GM18861 (cell line): ENCODE results near the gene DLGAP1.

Experiments
- ATAC-seq: cut with Tn5 transposase; IDR thresholded peaks from one replicate; pipeline ENCODE4 v1.9.1; 2021; ENCODE audit not compliant: unreplicated experiment

Gene DLGAP1

DNA sequence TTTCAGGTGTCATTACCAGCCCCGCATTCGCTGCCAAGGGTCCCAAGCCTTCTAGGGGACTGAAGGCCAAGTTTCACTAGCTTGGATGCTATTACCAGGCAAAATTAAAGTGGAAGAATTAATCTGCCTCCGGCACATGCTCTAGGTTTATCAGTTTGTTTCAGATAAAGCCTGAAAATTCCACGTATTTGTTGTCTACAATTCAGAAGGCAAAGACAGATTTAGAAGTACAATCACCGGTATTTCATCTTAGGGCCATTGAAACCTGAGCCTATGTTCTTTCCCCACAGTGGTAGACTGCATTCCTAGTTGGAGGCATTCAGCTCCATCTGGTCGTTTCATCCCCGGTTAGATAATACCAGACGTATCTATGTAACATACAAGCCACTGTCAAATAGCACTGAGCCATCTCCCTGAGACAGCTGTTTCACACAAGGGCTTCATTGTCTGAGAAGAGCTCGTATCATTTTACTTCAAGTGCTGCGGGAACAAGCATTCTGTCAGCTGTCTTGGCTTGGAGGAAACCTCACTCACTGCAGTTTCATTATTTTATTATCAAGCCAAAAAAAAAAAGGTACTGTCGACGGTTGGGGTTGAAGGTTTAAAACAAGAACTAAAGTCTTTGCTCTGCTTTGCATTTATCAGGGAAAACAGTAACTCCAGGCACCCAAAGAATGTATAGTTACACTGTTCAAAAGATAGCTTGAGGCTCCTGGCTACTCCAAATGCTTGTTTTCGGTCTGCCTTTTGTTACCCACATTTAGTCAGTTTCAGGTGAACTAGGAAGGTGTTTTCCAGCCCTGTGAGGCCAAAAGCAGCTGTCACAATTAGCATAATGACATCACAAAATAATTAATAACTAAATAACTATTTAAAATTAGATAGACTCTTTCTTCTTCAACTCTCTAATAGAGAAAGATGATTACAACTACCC, 928.4 kb downstream of the DLGAP1 start:
- peak; percentile 58 for ATAC-seq

DNA sequence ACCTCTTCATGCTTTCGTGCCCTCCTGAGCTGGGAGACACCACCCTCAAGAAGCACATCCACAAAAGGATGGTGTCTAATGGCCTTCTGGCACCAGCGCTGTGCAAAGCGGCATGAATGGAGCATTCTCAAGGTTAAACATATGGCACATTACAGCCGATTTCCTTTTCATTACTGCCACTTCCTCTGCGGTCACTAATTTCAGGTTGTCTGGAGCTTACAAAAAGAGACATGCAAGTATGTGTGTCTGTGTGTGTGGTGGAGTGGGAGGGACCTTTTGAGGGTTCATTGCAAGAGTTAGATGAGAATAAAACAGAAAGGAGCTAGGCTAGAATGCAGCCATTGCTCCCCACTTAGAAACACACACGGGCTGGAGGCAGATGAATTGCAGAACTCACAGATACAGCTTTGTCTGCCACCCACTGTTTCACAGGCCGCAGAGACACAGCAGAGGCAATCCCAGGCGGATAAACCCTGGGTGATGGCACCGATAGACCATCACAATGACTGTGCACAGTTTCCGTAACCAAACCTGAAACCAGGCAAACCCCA, 929.2 kb downstream of the DLGAP1 start:
- ATAC-seq = peak; percentile 59

DNA sequence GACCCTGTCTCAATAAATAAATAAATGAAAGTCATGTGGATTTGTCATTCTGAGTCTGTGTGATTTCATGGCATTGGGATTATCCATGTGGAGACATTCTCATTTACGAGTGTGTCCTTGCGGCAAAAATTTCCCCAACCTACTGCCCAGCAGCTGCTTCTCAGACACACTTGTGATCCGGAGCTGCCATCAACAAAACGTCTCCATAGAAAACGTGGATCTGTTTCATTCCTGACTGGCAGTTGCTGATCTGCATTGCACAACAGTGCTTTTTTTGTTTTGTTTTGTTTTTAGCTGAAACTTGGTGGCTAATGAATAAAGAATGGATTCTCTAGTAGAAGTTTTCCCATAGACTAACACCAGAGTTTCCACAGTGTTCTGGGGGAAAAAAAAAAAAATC, 930.4 kb downstream of the DLGAP1 start:
- ATAC-seq = no peak

DNA sequence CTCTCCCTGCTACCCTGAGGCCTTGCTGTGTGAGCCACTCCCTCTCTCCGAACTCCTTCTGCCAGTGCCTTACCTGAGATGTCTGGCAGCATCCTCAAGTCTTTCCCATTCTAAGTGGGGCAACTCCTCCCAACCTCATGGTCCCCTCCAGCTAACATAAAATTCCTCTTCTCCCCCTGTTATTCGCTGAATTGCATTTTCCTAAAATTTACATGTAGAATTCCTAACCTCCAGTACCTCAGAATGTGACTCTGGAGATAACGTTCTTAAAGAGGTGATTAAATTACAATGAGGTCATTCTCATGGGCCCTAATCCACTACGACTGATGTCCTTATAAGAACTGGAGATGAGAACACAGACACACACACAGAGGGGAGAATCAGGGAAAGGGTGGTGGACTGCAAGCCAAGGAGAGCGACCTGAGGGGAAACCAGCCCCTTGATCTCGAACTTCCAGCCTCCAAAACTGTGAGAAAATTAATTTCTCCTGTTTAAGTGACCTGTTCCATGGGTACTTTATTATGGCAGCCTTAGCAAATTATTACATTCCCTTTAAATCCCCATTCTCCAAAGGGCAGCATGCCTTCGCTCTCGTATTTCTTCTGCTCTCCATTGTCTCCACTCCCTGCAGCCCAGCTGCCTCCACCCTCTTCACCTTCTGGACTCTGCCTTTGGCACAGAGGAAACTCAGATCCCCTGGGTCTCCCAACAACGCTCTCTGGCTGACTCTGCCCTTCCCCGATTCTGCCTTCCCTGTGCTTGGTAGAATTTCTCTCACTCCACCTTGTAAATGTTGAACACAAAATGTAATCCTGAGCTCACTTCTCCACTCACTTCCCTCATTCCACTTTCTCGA, 934.6 kb downstream of the DLGAP1 start:
- ATAC-seq = no peak

DNA sequence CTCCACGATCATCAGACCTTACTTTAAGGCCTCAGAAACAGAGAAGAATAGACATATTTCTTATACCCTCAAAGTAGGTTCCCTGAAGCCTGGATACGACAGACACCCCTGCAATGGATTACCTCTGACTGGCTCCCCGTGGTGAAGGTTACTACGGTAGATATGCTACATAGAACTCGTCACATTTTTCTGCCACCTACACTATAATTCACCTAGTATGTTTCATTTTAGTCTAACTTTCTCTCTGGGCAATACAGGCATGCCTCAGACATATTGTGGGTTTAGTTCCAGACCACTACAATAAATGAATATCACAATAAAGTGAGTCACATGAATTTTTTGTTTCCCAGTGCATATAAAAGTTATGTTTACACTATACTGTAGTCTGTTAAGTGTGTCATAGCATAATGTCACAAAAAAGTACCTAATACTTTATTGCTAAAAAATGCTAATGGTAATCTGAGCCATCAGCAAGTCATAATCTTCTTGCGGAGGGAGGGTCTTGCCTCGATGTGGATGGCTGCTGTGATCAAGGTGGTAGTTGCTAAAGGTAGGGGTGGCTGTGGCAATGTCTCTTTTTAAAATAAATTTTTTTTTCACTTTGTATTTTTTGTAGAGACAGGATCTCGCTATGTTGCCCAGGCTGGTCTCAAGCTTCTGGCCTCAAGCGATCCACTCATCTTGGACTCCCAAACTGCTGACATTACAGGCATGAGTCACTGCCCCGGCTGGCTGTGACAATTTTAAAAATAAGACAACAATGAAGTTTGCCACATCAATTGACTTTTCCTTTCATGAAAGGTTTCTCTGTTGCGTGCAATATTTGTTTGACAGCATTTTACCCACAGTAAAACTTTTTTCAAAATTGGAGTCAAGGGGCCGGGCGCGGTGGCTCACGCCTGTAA, 940.5 kb downstream of the DLGAP1 start:
- ATAC-seq = no peak

DNA sequence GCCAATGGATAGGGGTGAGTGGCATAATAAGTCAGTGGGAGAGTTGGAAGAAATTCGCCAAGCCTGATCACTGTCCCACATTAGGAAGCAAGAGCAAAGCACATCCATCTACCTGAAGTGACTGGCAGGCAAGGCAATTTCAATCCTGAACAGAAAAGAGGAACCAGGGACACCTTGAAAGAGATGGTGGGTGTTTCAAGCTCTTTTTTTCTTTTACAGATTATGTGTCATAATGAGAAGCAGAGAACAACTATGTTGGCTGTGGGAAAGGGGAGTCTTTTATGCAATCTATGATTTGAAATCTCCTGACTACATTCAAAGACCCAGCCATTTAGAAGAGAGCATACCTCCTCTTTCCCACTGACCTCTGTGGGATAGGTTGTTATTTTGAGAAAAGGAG, 941.6 kb downstream of the DLGAP1 start:
- peak; percentile 59 for ATAC-seq

DNA sequence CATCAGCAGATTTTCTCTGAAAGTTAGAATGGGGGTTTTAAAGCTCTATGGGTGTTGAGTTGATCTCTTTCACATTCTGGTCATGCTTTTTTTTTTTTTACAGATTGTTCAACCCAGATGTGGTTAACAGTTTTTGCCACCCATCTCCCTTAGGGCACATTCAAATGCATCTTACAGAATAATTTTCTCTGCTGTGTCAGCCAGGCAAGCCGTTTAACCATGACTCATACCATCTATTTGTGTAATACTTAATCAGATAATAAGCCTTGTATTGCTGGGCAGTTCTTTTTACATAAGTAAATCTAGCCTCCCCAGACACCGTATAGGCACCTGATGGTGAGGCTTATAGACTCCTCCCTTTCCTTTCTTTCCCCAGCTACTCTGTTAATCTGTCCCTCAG, 943.1 kb downstream of the DLGAP1 start:
- no peak for ATAC-seq

DNA sequence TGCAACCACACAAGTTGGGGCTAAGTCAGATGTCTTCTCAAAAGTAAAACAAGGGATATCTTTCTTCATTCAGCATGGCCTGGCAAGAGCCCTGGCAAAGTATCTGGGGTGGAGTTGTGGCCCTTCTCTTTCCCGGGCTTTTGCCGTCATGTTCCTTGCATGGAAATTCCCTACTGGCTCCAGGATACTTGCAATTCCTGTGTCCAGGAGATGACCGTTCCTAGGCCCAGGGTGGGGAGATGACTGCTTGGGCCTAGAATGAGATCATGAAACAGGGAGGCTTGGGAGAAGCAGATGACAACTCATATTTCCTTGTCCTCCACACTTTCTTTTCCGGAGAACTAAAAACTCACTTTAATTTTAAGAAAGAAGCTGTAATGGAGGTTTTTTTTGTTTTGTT, 944.2 kb downstream of the DLGAP1 start:
- no peak for ATAC-seq

DNA sequence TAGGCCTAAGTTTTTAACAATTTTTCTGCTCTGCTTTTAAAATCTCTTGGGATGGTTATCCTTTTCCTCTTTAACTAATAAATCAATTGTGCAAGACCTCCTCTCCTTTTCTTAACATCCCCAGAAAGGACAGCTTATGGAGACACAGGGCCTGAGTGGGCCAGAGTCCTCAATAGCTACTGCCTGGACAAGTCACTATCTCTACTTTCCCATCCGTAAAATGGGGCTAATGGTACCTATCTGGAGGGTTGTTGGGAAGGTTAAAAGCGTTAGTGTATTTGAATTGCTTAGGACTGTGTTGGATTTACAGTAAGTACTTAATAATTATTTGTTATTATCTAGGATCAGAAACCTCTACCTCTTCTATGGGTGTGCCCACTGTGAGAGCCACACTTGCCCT, 945.1 kb downstream of the DLGAP1 start:
- no peak for ATAC-seq

DNA sequence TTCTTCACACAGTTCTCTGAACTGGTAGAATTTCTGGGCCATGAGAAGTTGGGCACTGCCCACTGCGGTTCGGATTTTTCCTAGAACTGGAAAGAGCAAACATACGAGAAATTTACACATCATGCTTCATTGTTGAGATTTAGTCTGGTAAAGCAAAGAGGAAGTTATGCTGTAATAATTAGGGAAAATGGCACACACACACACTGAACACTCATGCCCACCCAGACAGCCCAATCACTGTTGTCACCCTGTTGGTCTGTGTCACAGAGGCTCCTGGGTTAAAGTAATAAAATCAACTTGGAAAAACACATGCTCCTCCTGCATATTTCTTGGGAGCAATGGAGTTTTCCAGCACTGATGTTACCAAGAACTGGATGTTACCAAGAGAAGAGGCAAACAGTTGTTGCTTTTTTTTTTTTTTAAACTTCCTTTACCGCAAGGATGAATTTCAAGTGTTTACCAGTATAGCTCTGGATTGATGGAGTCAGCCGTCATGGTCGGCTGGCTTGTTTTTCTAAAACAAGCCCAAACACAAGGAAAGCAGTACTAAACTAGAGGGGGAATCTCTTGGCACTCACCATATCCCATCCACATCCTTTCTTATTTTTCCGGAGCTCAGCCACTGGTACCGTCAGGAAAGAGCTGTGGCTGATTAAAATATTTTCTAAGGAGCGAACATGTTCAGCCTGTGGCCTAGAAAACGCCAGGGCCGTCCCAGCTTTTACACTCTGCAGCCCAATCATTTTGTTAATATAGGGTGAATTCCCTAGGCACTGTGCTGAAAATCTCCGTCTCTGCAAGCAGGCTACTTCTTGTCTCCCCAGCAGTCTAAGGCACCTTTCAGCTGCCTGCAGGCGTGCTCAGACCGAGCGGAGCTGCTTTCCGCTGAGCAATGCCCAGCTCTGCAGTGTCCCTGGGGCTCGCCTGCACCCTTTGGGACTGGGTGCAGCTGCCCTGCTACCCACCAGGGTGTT, 946.2 kb downstream of the DLGAP1 start:
- ATAC-seq = no peak

DNA sequence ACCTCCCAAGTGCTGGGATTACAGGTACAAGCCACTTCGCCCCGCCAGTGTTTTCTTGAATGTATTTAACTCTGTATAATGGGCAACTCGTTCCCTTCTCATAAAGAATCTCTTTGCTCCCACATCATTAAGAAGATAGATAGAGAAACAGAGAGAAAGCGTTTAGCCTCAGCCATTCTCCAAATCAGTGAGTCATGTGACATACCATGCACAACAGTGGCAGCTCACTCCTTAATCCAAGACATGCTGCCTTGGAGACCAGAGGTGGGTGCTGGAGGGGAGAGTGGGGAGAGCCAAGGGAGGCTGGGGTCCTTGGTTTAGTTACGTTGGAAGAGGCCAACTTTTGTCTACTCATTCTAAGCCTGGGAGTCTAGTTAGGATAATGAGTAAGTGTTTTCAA, 950.5 kb downstream of the DLGAP1 start:
- no peak for ATAC-seq

DNA sequence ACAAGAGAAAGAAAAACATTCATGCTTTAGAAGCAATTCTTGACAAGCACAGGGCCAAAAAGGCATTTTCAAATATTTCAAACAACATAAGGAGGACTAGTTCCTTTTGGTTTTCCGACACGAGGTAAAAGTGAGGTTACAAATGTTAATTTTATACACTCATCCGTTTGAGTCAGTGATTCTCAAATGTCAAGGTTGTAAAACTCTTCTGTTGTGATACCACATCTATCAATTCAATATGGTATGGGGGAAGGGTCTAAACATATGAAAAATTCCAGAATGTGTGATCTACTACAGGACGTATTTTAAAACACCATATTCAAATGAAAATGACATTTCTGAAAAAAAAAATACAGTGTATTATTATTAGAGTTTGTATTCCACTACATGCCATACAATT, 952.5 kb downstream of the DLGAP1 start:
- ATAC-seq = no peak

DNA sequence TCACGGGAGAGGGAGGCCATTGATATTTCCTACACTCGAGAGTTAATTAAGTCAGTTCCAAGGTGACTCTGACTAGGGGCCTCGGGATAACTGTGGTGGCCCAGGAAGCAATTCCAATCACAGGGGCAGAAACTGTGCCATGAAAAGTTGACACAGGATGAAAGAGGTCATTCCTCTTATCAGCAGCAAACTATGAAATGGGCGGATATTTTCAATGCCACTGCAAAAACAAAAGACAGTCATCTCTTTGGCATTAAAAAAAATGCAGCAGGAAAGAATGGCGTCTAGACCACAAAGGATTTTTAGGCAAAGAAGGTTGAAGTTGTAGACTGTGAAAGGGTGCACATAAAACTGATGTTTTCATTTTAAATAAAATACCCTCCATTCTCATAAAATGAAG, 955.1 kb downstream of the DLGAP1 start:
- ATAC-seq = no peak

DNA sequence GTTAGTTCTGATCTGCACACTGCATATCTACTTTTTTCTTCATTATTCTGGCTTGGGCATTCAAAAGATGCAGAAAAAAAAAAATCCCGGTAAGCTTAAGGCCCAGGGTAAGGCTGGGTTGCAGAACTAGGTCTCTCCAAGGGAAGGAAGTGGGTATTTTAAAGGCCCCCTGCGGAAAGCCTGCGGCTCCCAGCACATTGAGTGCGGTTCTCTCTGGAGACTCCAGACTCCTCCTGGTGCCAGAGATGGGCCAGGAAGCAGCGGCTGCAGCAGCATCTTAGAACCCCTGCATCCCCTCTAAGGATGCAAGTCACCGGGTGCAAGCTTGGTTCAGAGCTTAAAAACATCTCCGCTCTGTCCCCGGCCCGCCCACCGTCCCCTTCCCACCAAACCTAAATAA, 955.6 kb downstream of the DLGAP1 start:
- ATAC-seq = no peak

DNA sequence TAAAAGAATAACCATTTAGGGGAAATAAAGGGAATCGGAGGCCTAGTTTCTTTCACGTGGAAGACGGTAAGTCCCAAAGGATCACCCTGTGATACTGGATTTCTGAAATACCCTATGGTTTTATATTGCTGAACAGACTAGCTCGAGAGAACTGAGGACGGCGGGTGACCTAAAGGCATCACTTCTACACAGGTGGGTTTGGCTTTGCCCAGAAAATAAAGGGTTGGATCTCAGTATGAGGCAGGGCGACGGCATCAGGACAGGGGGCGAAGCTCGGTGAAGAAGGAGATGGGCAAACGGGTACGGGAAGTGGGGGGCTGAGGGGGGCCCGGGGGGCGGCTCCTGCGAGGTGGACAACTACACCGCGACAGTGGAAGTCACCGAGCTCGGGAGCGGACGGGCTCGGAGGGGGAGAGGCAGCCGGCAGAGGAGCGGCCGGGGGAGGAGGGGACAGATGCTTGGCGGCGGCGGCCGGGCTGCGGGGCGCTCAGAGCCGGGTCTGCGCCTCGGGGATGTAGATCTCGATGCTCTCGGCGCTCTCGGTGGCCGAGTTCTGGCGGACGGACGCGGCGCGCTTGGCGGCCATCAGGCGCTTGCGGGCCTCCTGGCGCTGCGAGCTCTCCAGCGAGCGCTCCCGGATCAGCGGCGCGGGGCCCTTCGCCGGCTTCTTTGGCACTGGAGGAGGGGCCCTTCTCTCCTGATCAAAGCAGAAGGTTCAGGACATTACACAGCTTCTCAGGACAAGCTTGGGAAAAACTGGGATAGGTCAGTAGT, 956.2 kb downstream of the DLGAP1 start:
- ATAC-seq = no peak

DNA sequence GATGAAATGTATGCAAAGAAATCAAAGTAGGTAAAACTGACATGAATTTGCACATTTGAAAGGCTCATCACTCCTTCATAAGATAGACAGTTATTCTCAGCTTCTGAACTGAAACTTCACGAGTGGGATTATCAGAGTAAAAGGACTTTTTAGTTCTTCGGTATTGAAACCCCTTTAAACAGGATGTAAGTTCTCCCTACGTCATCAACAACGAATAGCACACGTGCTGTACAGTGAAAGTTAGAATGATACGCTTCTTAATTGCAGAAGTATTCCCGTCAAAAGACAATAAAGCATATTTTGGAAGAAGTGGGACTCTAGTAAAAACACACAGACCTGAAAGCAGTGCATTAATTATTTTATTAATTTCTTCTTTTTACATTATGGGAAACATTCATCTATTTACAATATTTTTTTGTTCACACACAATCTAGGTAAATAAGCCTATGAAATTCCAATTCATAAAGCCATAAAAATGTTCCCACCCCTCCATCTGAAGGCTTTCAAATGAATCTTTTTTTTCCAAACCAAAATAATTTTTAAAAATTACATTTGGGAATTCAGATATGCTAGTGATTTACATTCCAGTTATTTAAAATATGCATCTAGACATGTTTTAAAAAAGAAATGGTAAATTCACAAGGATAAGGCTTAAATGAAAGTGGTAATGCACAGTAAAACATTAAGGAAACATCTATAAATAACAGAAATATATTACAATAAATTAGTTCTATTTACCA, 959.2 kb downstream of the DLGAP1 start:
- ATAC-seq = no peak

DNA sequence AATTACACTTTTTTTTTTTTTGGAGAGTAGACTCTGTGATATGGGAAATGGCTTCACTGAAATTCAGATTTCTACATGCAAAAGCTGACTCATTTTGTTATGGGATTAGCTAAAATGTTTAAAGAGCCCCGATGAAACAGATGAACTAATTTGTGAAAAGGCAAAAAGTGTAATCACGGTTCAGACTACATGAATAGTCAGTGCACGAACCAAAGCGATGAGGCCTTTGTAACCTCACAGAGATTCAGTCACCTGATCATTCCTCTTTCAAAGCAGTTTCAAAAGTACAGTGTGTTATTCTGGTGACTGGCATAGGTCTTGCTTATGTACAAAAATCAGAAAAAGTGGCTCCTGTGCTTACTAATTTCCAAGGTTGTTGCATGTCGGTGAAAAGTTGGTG, 960.5 kb downstream of the DLGAP1 start:
- ATAC-seq = no peak

DNA sequence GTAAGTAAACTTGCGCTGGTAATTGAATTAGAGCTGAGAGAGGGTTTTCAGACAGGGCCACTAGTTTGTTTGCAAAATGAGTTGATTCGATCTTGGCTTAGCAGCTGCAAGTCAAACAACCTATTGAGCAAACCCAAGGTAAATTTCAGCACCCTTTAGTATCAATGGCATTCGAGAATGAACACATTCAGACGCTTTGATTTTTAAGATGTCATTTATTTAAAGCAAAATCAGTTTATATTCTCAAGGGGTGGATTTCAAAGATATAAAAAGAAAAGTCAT, 960.9 kb downstream of the DLGAP1 start:
- no peak for ATAC-seq
